Measurements from ENCODE around the gene SMS.

SMS gene

DNA sequence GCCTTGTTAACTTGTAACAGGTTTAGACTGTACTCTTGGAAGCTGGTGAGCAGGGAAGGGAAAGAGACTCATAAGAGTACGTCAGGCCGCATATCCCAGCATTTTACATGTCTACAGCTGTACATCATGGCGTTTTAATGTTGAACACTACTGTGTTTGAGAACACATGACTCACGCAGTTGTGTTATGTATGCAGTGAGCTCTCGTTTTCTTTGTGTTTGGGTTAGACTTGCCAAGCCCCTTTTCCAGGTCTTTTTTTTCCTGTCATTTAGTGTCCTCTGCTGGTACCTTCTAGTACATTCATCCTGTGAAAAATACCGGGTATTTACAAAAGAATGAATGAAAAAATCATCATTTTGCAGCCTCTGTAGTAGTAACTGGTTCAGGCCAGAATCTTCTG is 35.3 kb downstream of the SMS start:
- Histone ChIP-seq H3K9ac (no peak overlapping the region), H3K27me3 (ENCODE audit: insufficient read depth, low read depth) (no peaks in the 10 kb centered on the region), H4K20me1 (ENCODE audit: insufficient read depth) (no peaks in the 10 kb centered on the region), H3K4me2 (no peak overlapping the region), H3K27ac (no peak overlapping the region), H3K36me3 (ENCODE audit: insufficient read depth) (no peaks in the 10 kb centered on the region), H3K4me3 (IDR thresholded peaks at IDR 0.05; ENCODE audit: insufficient read depth, low read depth, low read length) (no peak overlapping the region), H3K79me2 (ENCODE audit: insufficient read depth, low read depth) (no peaks in the 10 kb centered on the region), H2AFZ (ENCODE audit: low read depth) (no peak overlapping the region), H3K4me1 (ENCODE audit: low read depth, poor library complexity, severe bottlenecking) (peaks cover 8% of the 10 kb centered on the region)
- TF ChIP-seq CTCF (conservative IDR thresholded peaks at IDR 0.05; ENCODE audit: low read depth, low read length): no peak

GRCh38 chrX:21978346-21978745 is 37.8 kb downstream of the SMS start:
- Histone ChIP-seq H3K79me2 (ENCODE audit: insufficient read depth, low read depth) (no peaks in the 10 kb centered on the region), H3K27ac (no peak overlapping the region), H3K36me3 (ENCODE audit: insufficient read depth) (no peaks in the 10 kb centered on the region), H2AFZ (ENCODE audit: low read depth) (no peak overlapping the region), H4K20me1 (ENCODE audit: insufficient read depth) (no peaks in the 10 kb centered on the region), H3K27me3 (ENCODE audit: insufficient read depth, low read depth) (no peaks in the 10 kb centered on the region), H3K4me1 (ENCODE audit: low read depth, poor library complexity, severe bottlenecking) (peaks cover 7% of the 10 kb centered on the region), H3K4me3 (IDR thresholded peaks at IDR 0.05; ENCODE audit: insufficient read depth, low read depth, low read length) (no peak overlapping the region), H3K9ac (no peak overlapping the region), H3K4me2 (no peak overlapping the region)
- TF ChIP-seq CTCF (conservative IDR thresholded peaks at IDR 0.05; ENCODE audit: low read depth, low read length): no peak

DNA sequence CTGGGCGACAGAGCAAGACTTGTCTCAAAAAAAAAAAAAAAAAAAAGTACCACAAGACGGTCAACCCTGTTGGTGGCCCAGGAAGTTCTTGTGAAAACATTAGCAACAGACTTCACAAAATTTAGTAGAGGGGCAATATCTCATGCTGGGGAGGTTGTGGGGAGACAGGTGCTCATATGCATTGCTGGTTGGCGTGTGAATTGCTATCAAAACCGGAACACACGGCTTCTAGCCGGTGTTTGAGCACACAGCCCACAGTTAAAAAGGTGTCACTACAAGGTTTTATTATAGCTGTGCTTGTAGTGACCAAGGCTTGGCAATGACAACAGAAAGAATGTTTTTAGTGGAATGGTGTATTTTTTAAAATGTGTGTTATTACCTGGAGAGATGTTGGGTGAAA is 41.8 kb downstream of the SMS start:
- Histone ChIP-seq H3K27me3 (ENCODE audit: insufficient read depth, low read depth) (no peaks in the 10 kb centered on the region), H3K4me2 (no peak overlapping the region), H3K4me3 (IDR thresholded peaks at IDR 0.05; ENCODE audit: insufficient read depth, low read depth, low read length) (no peak overlapping the region), H3K9ac (no peak overlapping the region), H3K36me3 (ENCODE audit: insufficient read depth) (no peaks in the 10 kb centered on the region), H3K79me2 (ENCODE audit: insufficient read depth, low read depth) (no peaks in the 10 kb centered on the region), H4K20me1 (ENCODE audit: insufficient read depth) (no peaks in the 10 kb centered on the region), H3K27ac (no peak overlapping the region), H2AFZ (ENCODE audit: low read depth) (no peak overlapping the region), H3K4me1 (ENCODE audit: low read depth, poor library complexity, severe bottlenecking) (no peaks in the 10 kb centered on the region)
- no peak for TF ChIP-seq CTCF (conservative IDR thresholded peaks at IDR 0.05; ENCODE audit: low read depth, low read length)

DNA sequence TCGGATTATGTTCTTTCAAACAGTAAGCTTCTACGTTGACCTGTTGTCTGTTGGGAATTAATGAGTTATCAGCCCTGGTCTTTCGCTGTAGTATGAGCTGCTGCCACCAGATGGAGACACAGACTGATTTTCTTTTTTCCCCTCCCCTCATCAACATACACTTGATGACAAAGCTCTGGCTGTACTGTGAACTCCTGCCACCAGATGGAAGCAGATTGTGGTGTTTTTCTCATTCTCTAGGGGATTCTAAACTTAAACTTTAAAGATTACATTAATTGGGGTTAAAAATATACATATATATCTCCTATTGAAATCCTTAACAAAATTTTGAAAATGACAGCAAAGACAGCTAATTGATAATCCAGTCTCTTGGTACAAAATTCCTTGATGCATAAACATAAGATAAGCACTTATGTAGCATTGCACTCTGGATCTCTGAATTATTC is 44.8 kb downstream of the SMS start:
- Histone ChIP-seq H3K27ac (no peak overlapping the region), H3K27me3 (ENCODE audit: insufficient read depth, low read depth) (no peaks in the 10 kb centered on the region), H2AFZ (ENCODE audit: low read depth) (no peak overlapping the region), H3K4me3 (IDR thresholded peaks at IDR 0.05; ENCODE audit: insufficient read depth, low read depth, low read length) (no peak overlapping the region), H3K36me3 (ENCODE audit: insufficient read depth) (no peaks in the 10 kb centered on the region), H3K4me1 (ENCODE audit: low read depth, poor library complexity, severe bottlenecking) (no peaks in the 10 kb centered on the region), H4K20me1 (ENCODE audit: insufficient read depth) (no peaks in the 10 kb centered on the region), H3K4me2 (no peak overlapping the region), H3K79me2 (ENCODE audit: insufficient read depth, low read depth) (no peaks in the 10 kb centered on the region), H3K9ac (no peak overlapping the region)
- TF ChIP-seq CTCF (conservative IDR thresholded peaks at IDR 0.05; ENCODE audit: low read depth, low read length): peak; percentile 77
